PC-9 (cell line): ENCODE measurements around the gene CFAP97D2.

Experiments
- EZH2 ChIP-seq: fragments of 200-600 bp; sonication (generic); IDR thresholded peaks from 2 replicates; pipeline ENCODE4 v1.8.0; 2017; ENCODE audit warnings: antibody characterized with exemption, low read depth
- TF ChIP-seq, protein P1 (sequence below): fragments of 200-600 bp; sonication (generic); conservative IDR thresholded peaks from 2 replicates; pipeline ENCODE4 v1.6.1; 2017; ENCODE audit warnings: mixed run types, antibody characterized with exemption, mild to moderate bottlenecking, moderate library complexity

DNA sequence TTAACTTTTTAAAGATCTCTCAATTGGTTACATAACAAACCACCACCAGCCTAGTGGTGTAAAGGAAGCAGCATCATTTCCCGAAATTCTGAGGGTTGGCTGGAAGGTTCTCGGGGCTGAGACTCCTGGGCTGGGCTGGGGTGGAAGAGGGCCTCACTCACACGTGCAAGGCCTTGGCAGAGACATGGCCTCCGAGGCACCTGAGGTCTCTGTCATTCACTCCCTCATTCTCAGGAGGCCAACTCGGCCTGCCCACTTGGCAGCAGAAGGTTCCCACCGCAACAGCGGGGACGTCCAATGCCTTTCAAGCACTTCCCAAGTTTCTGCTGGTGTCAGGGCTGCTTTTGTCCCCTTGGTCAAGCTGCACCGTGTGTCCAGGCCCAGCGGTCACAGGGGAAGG lies 28.0 kb upstream of the CFAP97D2 start:
- TF ChIP-seq, protein P1, sequence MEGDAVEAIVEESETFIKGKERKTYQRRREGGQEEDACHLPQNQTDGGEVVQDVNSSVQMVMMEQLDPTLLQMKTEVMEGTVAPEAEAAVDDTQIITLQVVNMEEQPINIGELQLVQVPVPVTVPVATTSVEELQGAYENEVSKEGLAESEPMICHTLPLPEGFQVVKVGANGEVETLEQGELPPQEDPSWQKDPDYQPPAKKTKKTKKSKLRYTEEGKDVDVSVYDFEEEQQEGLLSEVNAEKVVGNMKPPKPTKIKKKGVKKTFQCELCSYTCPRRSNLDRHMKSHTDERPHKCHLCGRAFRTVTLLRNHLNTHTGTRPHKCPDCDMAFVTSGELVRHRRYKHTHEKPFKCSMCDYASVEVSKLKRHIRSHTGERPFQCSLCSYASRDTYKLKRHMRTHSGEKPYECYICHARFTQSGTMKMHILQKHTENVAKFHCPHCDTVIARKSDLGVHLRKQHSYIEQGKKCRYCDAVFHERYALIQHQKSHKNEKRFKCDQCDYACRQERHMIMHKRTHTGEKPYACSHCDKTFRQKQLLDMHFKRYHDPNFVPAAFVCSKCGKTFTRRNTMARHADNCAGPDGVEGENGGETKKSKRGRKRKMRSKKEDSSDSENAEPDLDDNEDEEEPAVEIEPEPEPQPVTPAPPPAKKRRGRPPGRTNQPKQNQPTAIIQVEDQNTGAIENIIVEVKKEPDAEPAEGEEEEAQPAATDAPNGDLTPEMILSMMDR: no peak
- TF ChIP-seq EZH2: no peak
